Heart left ventricle (tissue), 13 donors: ENCODE data around the gene CTNND2.

Source experiments
- CTCF ChIP-seq, 12 donors: fragments of 200-600 bp; sonication (generic) in 4 of 12; IDR thresholded peaks; one replicate each; pipeline versions ENCODE4 v1.5.0 to v1.8.0; 2018 to 2022; ENCODE audit warnings: antibody characterized with exemption in 12 of 12, mild to moderate bottlenecking in 5 of 12
- POLR2A ChIP-seq, 2 donors: fragments of 450-650 bp; IDR thresholded peaks; one replicate each; pipeline ENCODE4 v1.6.1; 2017; ENCODE audit warnings: antibody characterized with exemption in 2 of 2, mild to moderate bottlenecking in 2 of 2, moderate library complexity in 2 of 2
- donor health status: ischemic (EF 13 %, LVEDD 7.1; RV severe dilation, severe dysfunction).
- donor health status: DM: no; HTN: yes; CAD: no.
- donor health status: DM: no; HTN: no; CAD: no.
- donor health status: ischemic (EF 25% LVEDD 6.9; RV normal size, moderate dysfunction).
- donor health status: ischemic (EF 25% LVEDD 5.7; RV mildly dilated, moderate dysfunction).
- donor health status: ischemic (EF 35%, LVEDD 5.7; RV mildly dilated, moderate dysfunction).
- donor health status: nonischemic (EF 11% LVEDD 7.7; RV severe dilation, severe dysfunction).
- donor health status: DM: yes; HTN: yes; CAD: no.
- donor health status: PGD.
- donor health status: ischemic (EF 29% LVEDD 5.4; RV normal size, mild dysfunction).
- donor health status: nonischemic (EF 23%, LVEDD 6.1; RV moderate dilation, normal function).

GRCh38 chr5:11679676-11680075, 224.6 kb downstream of the CTNND2 start:
- TF ChIP-seq CTCF (IDR thresholded peaks at IDR 0.05) (no peak), POLR2A (IDR thresholded peaks at IDR 0.05) (no peak)
